OCI-LY7 (cell line): ENCODE results near the gene SPINK8. TPM values are rescaled to one million over a fixed set of nuclear protein-coding genes. Genes with fewer than 3 reads are reported as not detected.

Experiments used
- BruUV-seq: library from RNA; stranded (reverse); fragments of 400-500 nt; replicated peaks from 2 replicates; lab custom pipeline; 2021; lab: Mats Ljungman, UMichigan
- CTCF ChIA-PET: fragments of 300-600 bp; sonication (Branson Sonifier 250); formaldehyde crosslinking; loops from one replicate; lab custom pipeline; 2022; ENCODE audit warnings: antibody characterized with exemption; ENCODE audit not compliant: unreplicated experiment; lab: Charles Lee
- POLR2A ChIA-PET: fragments of 300-600 bp; sonication (Branson Sonifier 250); formaldehyde crosslinking; loops from one replicate; lab custom pipeline; 2022; ENCODE audit warnings: antibody characterized with exemption; lab: Charles Lee
- DNase-seq: peaks from one replicate; pipeline ENCODE4 v3.0.0-alpha.2; 2015; ENCODE audit warnings: low spot score
- H2AFZ ChIP-seq: fragments of 200-600 bp; sonication (generic), shearing (Covaris generic); 2 replicates; pipeline ENCODE4 v1.6.1; 2014; ENCODE audit warnings: mild to moderate bottlenecking, antibody characterized with exemption, low read length, moderate library complexity
- H3K27ac ChIP-seq: fragments of 200-600 bp; sonication (generic); 2 replicates; pipeline ENCODE4 v1.5.1; 2014; ENCODE audit warnings: mixed run types, low read depth, mild to moderate bottlenecking, moderate library complexity, low read length, inconsistent platforms; ENCODE audit not compliant: poor library complexity, severe bottlenecking
- H3K36me3 ChIP-seq: fragments of 200-600 bp; sonication (generic); 2 replicates; pipeline ENCODE4 v1.6.1; 2014; ENCODE audit warnings: mild to moderate bottlenecking, antibody characterized with exemption, low read length, moderate library complexity, mixed read lengths; ENCODE audit not compliant: insufficient read depth
- H3K4me1 ChIP-seq: fragments of 200-600 bp; sonication (generic); 2 replicates; pipeline ENCODE4 v1.5.1; 2014; ENCODE audit warnings: mild to moderate bottlenecking, low read length; ENCODE audit not compliant: insufficient read depth, poor library complexity, severe bottlenecking
- H3K4me2 ChIP-seq: fragments of 200-600 bp; sonication (generic); 2 replicates; pipeline ENCODE4 v1.6.1; 2014; ENCODE audit warnings: mild to moderate bottlenecking, low read length
- H3K4me3 ChIP-seq: fragments of 200-600 bp; sonication (generic); 2 replicates; pipeline ENCODE4 v1.5.1; 2014; ENCODE audit warnings: mild to moderate bottlenecking, low read depth, low read length; ENCODE audit not compliant: poor library complexity, severe bottlenecking
- H3K79me2 ChIP-seq: fragments of 200-600 bp; sonication (generic); 2 replicates; pipeline ENCODE4 v1.6.1; 2016; ENCODE audit warnings: low read depth, mild to moderate bottlenecking, low read length, moderate library complexity, mixed read lengths; ENCODE audit not compliant: insufficient read depth
- H3K9me2 ChIP-seq: fragments of 200-600 bp; sonication (generic); 2 replicates; pipeline ENCODE4 v1.6.1; 2016; ENCODE audit warnings: mild to moderate bottlenecking, low read length, mixed read lengths; ENCODE audit not compliant: insufficient read depth
- H3K9me3 ChIP-seq: fragments of 200-600 bp; sonication (generic); 2 replicates; pipeline ENCODE4 v1.6.1; 2014; ENCODE audit warnings: mild to moderate bottlenecking, mixed run types, low read length, mixed read lengths
- H4K20me1 ChIP-seq: fragments of 200-600 bp; sonication (generic); 2 replicates; pipeline ENCODE4 v1.6.1; 2014; ENCODE audit warnings: mild to moderate bottlenecking, antibody characterized with exemption, low read length, moderate library complexity, mixed read lengths; ENCODE audit not compliant: insufficient read depth
- CTCF ChIP-seq: fragments of 200-600 bp; sonication (generic); conservative IDR thresholded peaks from 2 replicates; pipeline ENCODE4 v1.5.1; 2014; ENCODE audit warnings: mild to moderate bottlenecking, antibody characterized with exemption, low read length, moderate library complexity, mixed read lengths
- EZH2phosphoT487 ChIP-seq: fragments of 200-600 bp; sonication (generic); IDR thresholded peaks from 2 replicates; pipeline ENCODE4 v1.6.1; 2018; ENCODE audit warnings: low read depth, borderline replicate concordance, mild to moderate bottlenecking, mixed run types, antibody characterized with exemption, low read length, moderate library complexity, mixed read lengths
- intact Hi-C: fragments of 100-400 bp; cut with micrococcal nuclease; formaldehyde crosslinking; loops from one replicate; pipeline ENCODE4 v1.10.0; 2022; ENCODE audit not compliant: unreplicated experiment
- total RNA-seq, 2 experiments: library from RNA; depleted of rRNA in 1 of 2; stranded (reverse); fragments of >200 nt in 1 of 2; shearing (Covaris generic) in 1 of 2; gene quantifications; 2 replicates each; pipeline ENCODE4 v1.2.3, GENCODE V29; 2014 to 2022

The SPINK8 gene
- total RNA-seq, 2 experiments from 2014 or later: not detected

- Histone ChIP-seq H3K9me3 (no peaks in the 10 kb centered on the region), H3K36me3 (peaks cover 59% of the 10 kb centered on the region)
These were observed 36.2 kb downstream of the SPINK8 start for GRCh38 chr3:48297111-48297810.

GRCh38 chr3:48296699-48297098, 36.8 kb downstream of the SPINK8 start:
- POLR2A ChIA-PET: no interaction called here
- intact Hi-C loops: no loop called here
- no TSS peak for BruUV-seq
- Histone ChIP-seq H4K20me1 (no peaks in the 10 kb centered on the region), H3K4me2 (no peak overlapping the region), H3K9me3 (peaks cover 5% of the 10 kb centered on the region; the same call in 1 of the 2 replicates), H3K4me3 (no peak overlapping the region), H2AFZ (no peak overlapping the region), H3K9me2 (no peaks in the 10 kb centered on the region), H3K27ac (no peak overlapping the region), H3K79me2 (peaks cover 25% of the 10 kb centered on the region; the same call in 1 of the 2 replicates), H3K36me3 (peaks cover 63% of the 10 kb centered on the region), H3K4me1 (peaks cover 17% of the 10 kb centered on the region)
- TF ChIP-seq EZH2phosphoT487: no peak
- TF ChIP-seq CTCF: no peak
- no peak for DNase-seq
- CTCF ChIA-PET: no interaction called here

More at GRCh38 chr3:48297111-48297810, 36.2 kb downstream of the SPINK8 start:
- TF ChIP-seq EZH2phosphoT487 (no peak), CTCF (no peak)
- ChIA-PET POLR2A (no interaction called here), CTCF (interaction anchor here (0.9 kb wide), 1 partner anchor 139 kb away, joined by 3 read pairs; no protein-coding TSS in a partner anchor)
- no peak overlapping the region for H3K27ac ChIP-seq
- H3K9me2 ChIP-seq: no peaks in the 10 kb centered on the region
- DNase-seq: no peak
- H2AFZ ChIP-seq: no peak overlapping the region
- H3K4me2 ChIP-seq: no peak overlapping the region
- intact Hi-C loops: no loop called here
- no TSS peak for BruUV-seq
- H3K4me3 ChIP-seq: no peak overlapping the region
- peaks cover 31% of the 10 kb centered on the region; the same call in 1 of the 2 replicates for H3K79me2 ChIP-seq
- H4K20me1 ChIP-seq: no peaks in the 10 kb centered on the region
- peaks cover 18% of the 10 kb centered on the region for H3K4me1 ChIP-seq

GRCh38 chr3:48294611-48295263, 38.7 kb downstream of the SPINK8 start:
- peaks cover 13% of the 10 kb centered on the region; the same call in 1 of the 2 replicates for H3K79me2 ChIP-seq
- no peak for TF ChIP-seq CTCF
- no peak for TF ChIP-seq EZH2phosphoT487
- ChIA-PET CTCF (no interaction called here), POLR2A (interaction anchor here (0.5 kb wide), 1 partner anchor 52 kb away, joined by 4 read pairs; no protein-coding TSS in a partner anchor)
- H3K4me1 ChIP-seq: peaks cover 8% of the 10 kb centered on the region
- intact Hi-C loops: no loop called here
- H3K27ac ChIP-seq: no peak overlapping the region
- DNase-seq: no peak
- no peak overlapping the region for H2AFZ ChIP-seq
- peaks cover 5% of the 10 kb centered on the region; the same call in 1 of the 2 replicates for H3K9me3 ChIP-seq
- no peak overlapping the region for H3K4me3 ChIP-seq
- H3K9me2 ChIP-seq: no peaks in the 10 kb centered on the region
- no TSS peak for BruUV-seq
- no peak overlapping the region for H3K4me2 ChIP-seq
- H3K36me3 ChIP-seq: peaks cover 63% of the 10 kb centered on the region
- no peaks in the 10 kb centered on the region for H4K20me1 ChIP-seq
